Testis (tissue), 2 donors: ENCODE measurements around the gene DDX59.

Experiments
- POLR2A ChIP-seq: fragments of 450-650 bp; IDR thresholded peaks from one replicate; pipeline ENCODE4 v1.6.1; 2017; ENCODE audit warnings: antibody characterized with exemption, mild to moderate bottlenecking, moderate library complexity
- TF ChIP-seq, protein P1 (sequence below), 3 experiments: fragments of 450-650 bp in 2 of 3; fragments of 200-600 bp in 1 of 3; sonication (generic) in 1 of 3; IDR thresholded peaks; one replicate each; pipeline ENCODE4 v1.5.1; 2016 to 2019; ENCODE audit warnings: antibody characterized with exemption in 3 of 3, mild to moderate bottlenecking in 2 of 3, moderate library complexity in 1 of 3

DNA sequence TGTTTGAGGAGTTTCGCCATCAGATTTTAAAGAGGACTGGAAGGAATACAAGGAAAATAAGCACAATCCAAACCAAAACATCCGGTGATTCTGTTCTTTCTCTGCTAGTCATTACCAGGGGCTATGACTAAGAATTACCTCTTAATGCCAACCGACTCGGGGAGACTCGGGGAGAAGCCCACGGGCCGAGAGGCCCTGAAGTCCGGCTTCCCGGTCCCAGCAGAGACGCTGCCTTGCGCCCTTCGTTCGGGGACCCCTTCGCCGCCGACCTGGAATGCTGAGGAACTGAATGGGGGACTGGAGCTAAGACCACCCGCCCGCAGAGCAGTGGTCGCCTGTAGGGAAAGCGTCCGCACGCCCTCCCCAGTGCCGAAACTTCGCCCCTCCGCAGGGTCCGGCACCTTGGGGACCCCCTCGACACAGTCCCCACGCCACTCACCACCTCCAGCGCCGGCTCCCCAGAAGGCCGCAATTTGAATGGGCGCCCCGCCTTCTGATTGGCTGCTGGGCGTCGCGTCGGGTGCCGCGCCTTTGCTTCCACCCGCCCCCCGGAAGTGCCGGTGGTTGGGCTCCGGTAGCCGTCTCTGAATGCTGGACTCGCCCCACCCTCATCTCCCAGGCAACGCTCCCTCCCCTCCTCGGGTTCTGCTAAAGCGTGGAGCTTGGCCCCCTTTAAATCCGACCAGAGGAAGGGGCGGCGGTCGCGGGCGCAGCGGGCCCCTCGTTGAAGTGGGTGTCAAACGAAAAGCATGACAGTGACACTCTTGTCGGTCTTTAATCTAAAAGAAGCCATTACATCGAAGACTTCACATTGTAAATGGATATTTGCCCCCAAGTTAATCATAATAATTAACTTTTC lies 49.2 kb downstream of the DDX59 start, which contains the start of gene KIF14:
- no peak for TF ChIP-seq POLR2A
- TF ChIP-seq, protein P1, sequence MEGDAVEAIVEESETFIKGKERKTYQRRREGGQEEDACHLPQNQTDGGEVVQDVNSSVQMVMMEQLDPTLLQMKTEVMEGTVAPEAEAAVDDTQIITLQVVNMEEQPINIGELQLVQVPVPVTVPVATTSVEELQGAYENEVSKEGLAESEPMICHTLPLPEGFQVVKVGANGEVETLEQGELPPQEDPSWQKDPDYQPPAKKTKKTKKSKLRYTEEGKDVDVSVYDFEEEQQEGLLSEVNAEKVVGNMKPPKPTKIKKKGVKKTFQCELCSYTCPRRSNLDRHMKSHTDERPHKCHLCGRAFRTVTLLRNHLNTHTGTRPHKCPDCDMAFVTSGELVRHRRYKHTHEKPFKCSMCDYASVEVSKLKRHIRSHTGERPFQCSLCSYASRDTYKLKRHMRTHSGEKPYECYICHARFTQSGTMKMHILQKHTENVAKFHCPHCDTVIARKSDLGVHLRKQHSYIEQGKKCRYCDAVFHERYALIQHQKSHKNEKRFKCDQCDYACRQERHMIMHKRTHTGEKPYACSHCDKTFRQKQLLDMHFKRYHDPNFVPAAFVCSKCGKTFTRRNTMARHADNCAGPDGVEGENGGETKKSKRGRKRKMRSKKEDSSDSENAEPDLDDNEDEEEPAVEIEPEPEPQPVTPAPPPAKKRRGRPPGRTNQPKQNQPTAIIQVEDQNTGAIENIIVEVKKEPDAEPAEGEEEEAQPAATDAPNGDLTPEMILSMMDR (IDR thresholded peaks at IDR 0.05) = no peak
